Breast epithelium (tissue), 4 donors: ENCODE data around the gene ATG7. TPM values are rescaled to one million over a fixed set of nuclear protein-coding genes. Genes with fewer than 3 reads are reported as not detected.
A peak's percentile ranks its signal among the peaks of the same experiment; 100 is the strongest.

Source experiments
- DNase-seq, 2 donors: peaks; one replicate each; pipeline ENCODE4 v3.0.0-alpha.2; 2019; ENCODE audit warnings: low spot score in 2 of 2
- H3K27ac ChIP-seq, 2 donors: fragments of 200-600 bp; sonication (generic) in 1 of 2; one replicate each; pipeline ENCODE4 v1.5.1; 2016 to 2019; ENCODE audit warnings: mild to moderate bottlenecking in 1 of 2
- H3K27me3 ChIP-seq, 2 donors: fragments of 200-600 bp; sonication (generic) in 1 of 2; one replicate each; pipeline versions ENCODE4 v1.5.1 to v1.6.0; 2017 to 2019; ENCODE audit warnings: control low read depth in 1 of 2, mild to moderate bottlenecking in 1 of 2
- H3K36me3 ChIP-seq: fragments of 200-600 bp; one replicate; pipeline ENCODE4 v1.5.1; 2019
- H3K4me1 ChIP-seq, 2 donors: fragments of 200-600 bp; sonication (generic); one replicate each; pipeline ENCODE4 v1.5.1; 2016 to 2019; ENCODE audit warnings: control low read depth in 1 of 2
- H3K4me3 ChIP-seq, 3 donors: fragments of 200-600 bp; sonication (generic); 1 replicate in 2 of 3; 2 replicates in 1 of 3; pipeline ENCODE4 v1.5.1; 2016 to 2019; ENCODE audit warnings: mild to moderate bottlenecking in 3 of 3, moderate library complexity in 2 of 3
- H3K9me3 ChIP-seq, 2 donors: fragments of 200-600 bp; sonication (generic) in 1 of 2; one replicate each; pipeline ENCODE4 v1.5.1; 2016 to 2019; ENCODE audit warnings: control low read depth in 1 of 2
- POLR2A ChIP-seq: fragments of 450-650 bp; IDR thresholded peaks from one replicate; pipeline ENCODE4 v1.6.1; 2016; ENCODE audit warnings: antibody characterized with exemption, mild to moderate bottlenecking, moderate library complexity
- POLR2AphosphoS5 ChIP-seq, 3 donors: sonication (generic); formaldehyde crosslinking; IDR thresholded peaks; one replicate each; pipeline ENCODE4 v1.6.1; 2017; ENCODE audit warnings: antibody characterized with exemption in 3 of 3
- intact Hi-C: fragments of 100-400 bp; cut with DNase I; formaldehyde crosslinking; loops from one replicate; pipeline ENCODE4 v1.15.1; 2023; ENCODE audit warnings: low total_unique reads
- total RNA-seq, 3 donors: library from RNA; depleted of rRNA; stranded (reverse); fragments of >200 nt; gene quantifications; one replicate each; pipeline ENCODE4 v1.1.0, GENCODE V29; 2016
- TF ChIP-seq, protein P1 (sequence below), 3 donors: fragments of 450-650 bp; IDR thresholded peaks; one replicate each; pipeline ENCODE4 v1.5.1; 2016 to 2017; ENCODE audit warnings: antibody characterized with exemption in 3 of 3, mild to moderate bottlenecking in 3 of 3, moderate library complexity in 3 of 3

ATG7 gene
- total RNA-seq, 3 donors from 2014 or later, result 64.9 to 81.9 (median 75.5) TPM

DNA sequence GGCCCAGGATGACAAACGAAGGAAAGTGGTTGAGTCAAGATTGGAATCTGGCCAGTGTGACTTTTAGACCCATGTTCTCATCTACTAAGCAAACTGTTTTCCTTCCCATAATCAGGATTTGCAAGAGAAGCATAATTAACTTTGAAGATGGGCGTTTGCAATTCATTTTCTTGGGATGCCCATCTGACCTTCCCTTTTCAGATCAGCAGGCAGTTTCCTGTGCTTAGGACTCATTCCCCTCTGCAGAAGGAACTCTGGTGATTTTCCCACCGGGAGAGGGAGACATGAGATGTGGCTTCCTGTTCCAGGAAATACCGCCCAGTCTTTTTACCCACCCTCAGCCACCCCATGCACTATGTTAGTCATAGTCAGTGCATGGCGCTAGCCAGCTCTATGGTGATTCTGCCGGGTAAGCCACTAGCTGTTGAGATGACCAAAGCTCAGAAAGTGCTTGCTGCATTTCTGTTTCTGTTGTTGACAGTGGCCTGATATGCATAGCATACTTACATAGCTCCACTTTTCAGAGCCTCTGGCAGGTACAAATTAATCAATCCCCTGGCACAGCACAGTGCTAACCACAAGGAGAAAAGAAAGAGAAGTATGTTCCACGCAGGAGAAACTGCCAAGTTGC is 242.1 kb downstream of the ATG7 start:
- no peak for TF ChIP-seq POLR2AphosphoS5 (IDR thresholded peaks at IDR 0.05)
- peak overlapping the region; percentile 42 to 68 for H3K27ac ChIP-seq
- H3K27me3 ChIP-seq, result no peaks in the 10 kb centered on the region
- H3K36me3 ChIP-seq, result no peaks in the 10 kb centered on the region
- no peak overlapping the region for H3K4me3 ChIP-seq
- no peak for DNase-seq
- H3K9me3 ChIP-seq, result no peaks in the 10 kb centered on the region
- intact Hi-C loops, result no loop called here
- peaks cover 0 to 11% of the 10 kb centered on the region in 2 donors for H3K4me1 ChIP-seq

DNA sequence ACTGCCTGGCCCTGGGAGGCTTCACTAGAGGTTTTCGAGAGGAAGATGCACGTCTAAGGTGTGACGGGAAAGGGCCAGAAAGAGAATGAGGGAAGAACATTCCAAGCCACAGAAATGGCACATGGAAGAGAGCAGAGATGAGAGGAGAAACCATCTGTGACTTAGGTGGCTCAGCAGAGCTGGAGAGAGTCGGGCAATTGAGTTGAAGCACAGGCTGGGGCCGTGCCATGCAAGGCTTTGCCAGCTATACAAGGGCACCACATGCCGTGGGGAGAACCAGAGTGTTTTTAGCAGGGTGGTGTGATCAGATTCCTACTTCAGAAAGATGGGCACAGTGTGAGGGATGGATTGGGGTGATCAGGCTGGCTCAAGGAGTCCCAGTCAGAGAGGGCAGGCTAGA is 245.4 kb downstream of the ATG7 start:
- Histone ChIP-seq H3K9me3 (no peaks in the 10 kb centered on the region), H3K4me1 (peaks cover 0 to 4% of the 10 kb centered on the region in 2 donors), H3K36me3 (no peaks in the 10 kb centered on the region), H3K27ac (no peak overlapping the region), H3K27me3 (no peaks in the 10 kb centered on the region), H3K4me3 (no peak overlapping the region)
- intact Hi-C loops, result no loop called here
- no peak for DNase-seq
- TF ChIP-seq POLR2A, result no peak
- TF ChIP-seq, protein P1, sequence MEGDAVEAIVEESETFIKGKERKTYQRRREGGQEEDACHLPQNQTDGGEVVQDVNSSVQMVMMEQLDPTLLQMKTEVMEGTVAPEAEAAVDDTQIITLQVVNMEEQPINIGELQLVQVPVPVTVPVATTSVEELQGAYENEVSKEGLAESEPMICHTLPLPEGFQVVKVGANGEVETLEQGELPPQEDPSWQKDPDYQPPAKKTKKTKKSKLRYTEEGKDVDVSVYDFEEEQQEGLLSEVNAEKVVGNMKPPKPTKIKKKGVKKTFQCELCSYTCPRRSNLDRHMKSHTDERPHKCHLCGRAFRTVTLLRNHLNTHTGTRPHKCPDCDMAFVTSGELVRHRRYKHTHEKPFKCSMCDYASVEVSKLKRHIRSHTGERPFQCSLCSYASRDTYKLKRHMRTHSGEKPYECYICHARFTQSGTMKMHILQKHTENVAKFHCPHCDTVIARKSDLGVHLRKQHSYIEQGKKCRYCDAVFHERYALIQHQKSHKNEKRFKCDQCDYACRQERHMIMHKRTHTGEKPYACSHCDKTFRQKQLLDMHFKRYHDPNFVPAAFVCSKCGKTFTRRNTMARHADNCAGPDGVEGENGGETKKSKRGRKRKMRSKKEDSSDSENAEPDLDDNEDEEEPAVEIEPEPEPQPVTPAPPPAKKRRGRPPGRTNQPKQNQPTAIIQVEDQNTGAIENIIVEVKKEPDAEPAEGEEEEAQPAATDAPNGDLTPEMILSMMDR (IDR thresholded peaks at IDR 0.05), result no peak
- TF ChIP-seq POLR2AphosphoS5 (IDR thresholded peaks at IDR 0.05), result no peak

DNA sequence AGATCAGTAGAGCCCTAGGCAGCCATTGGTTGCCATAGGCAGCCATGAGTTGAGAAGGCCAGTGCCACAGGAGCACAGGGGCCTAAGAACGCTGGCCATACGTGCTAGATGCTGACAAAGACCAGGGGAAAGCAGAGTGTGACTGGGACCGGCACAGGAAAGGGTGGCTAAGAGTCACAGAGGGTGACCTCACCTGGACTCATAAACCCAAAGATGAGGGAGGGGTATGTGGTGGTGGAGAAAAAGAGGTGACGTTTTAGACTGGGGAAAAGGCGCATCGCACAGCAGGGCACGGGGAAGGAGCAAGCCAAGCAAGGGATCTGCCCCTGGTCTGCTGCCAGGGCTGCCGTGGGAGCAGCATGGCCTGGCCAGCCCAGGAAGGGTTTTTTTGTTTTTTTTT is 249.0 kb downstream of the ATG7 start:
- no peak overlapping the region for H3K27ac ChIP-seq
- no peaks in the 10 kb centered on the region for H3K4me1 ChIP-seq
- intact Hi-C loops, result no loop called here
- H3K36me3 ChIP-seq, result no peaks in the 10 kb centered on the region
- DNase-seq, result no peak
- TF ChIP-seq POLR2A (no peak), POLR2AphosphoS5 (IDR thresholded peaks at IDR 0.05) (no peak)
- TF ChIP-seq, protein P1 (IDR thresholded peaks at IDR 0.05), result no peak
- no peak overlapping the region for H3K4me3 ChIP-seq
- no peaks in the 10 kb centered on the region for H3K9me3 ChIP-seq
- no peaks in the 10 kb centered on the region for H3K27me3 ChIP-seq

DNA sequence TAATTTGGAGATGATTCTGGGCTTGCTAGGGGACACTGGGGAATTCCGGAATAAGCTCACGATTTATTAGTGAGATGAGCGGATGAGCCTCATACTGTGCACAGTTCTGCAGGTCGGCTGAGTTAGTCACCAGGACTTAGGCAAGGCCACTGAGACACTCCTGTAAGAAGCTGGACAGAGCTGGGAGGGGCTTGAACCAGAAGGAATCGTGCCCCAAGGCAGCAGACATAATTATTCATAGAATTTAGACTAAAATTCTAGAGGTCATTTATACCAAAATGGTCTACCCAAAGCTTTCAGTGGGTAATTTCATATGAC is 250.2 kb downstream of the ATG7 start:
- TF ChIP-seq, protein P1 (IDR thresholded peaks at IDR 0.05), result no peak
- TF ChIP-seq POLR2A (no peak), POLR2AphosphoS5 (IDR thresholded peaks at IDR 0.05) (no peak)
- no peaks in the 10 kb centered on the region for H3K36me3 ChIP-seq
- no peaks in the 10 kb centered on the region for H3K27me3 ChIP-seq
- DNase-seq, result no peak
- H3K27ac ChIP-seq, result peak overlapping the region in 1 of 2 donors; percentile 83
- intact Hi-C loops, result no loop called here
- H3K4me1 ChIP-seq, result no peaks in the 10 kb centered on the region
- H3K9me3 ChIP-seq, result no peaks in the 10 kb centered on the region
- H3K4me3 ChIP-seq, result no peak overlapping the region

DNA sequence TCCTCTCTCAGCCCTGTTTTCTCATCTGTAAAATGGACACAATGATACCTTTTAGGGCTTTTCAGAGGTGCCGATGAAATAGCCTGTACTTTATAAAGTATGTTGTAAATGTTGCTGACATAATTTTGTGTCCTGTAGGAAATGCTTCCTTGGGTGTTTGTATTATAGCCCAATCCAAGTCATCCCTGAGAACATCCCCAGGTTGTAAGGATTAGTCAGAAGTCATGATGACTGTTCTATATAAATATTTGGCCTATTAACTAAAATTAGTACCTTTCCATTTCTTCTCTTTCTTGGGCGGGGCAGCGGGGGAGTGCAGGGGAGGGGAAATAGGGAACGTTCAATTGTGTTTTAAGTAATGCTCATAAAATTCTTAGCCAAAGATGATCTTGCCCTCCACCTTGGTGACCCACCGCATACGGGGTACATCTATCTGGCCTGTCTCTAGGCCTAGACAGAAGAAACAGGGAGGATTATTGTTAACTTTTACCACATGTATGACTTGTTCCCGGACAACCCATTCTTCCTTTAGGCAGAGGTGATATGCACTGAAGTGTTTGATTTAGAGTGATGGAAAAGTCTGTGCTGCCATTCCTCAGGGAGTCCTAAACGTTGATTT is 250.9 kb downstream of the ATG7 start:
- Histone ChIP-seq H3K27ac (peak overlapping the region; percentile 46 to 83), H3K27me3 (no peaks in the 10 kb centered on the region), H3K4me3 (no peak overlapping the region), H3K9me3 (no peaks in the 10 kb centered on the region), H3K36me3 (no peaks in the 10 kb centered on the region), H3K4me1 (no peaks in the 10 kb centered on the region)
- intact Hi-C loops, result no loop called here
- no peak for DNase-seq
- TF ChIP-seq, protein P1 (IDR thresholded peaks at IDR 0.05), result no peak
- TF ChIP-seq POLR2AphosphoS5 (IDR thresholded peaks at IDR 0.05) (no peak), POLR2A (no peak)
